A673 (cell line): ENCODE data around the gene BCLAF1. TPM values are rescaled to one million over a fixed set of nuclear protein-coding genes. Genes with fewer than 3 reads are reported as not detected.

ENCODE experiments used
- BruUV-seq: library from RNA; stranded (reverse); fragments of 400-500 nt; replicated peaks from 2 replicates; lab custom pipeline; 2021; lab: Mats Ljungman, UMichigan
- CTCF ChIA-PET: fragments of 300-600 bp; sonication (Branson Sonifier 250); formaldehyde crosslinking; loops from one replicate; lab custom pipeline; 2022; ENCODE audit warnings: antibody characterized with exemption; lab: Charles Lee
- POLR2A ChIA-PET: fragments of 300-600 bp; sonication (Branson Sonifier 250); formaldehyde crosslinking; loops from one replicate; lab custom pipeline; 2022; ENCODE audit warnings: antibody characterized with exemption; ENCODE audit not compliant: low non-redundant PET; lab: Charles Lee
- DNase-seq: peaks from one replicate; pipeline ENCODE4 v3.0.0-alpha.2; 2015; ENCODE audit warnings: low spot score
- H3K27ac ChIP-seq: fragments of 200-600 bp; sonication (generic); 2 replicates; pipeline ENCODE4 v1.5.1; 2016; ENCODE audit warnings: mixed run types, low read depth, mild to moderate bottlenecking, mixed read lengths, antibody characterized with exemption, low read length; ENCODE audit not compliant: poor library complexity, severe bottlenecking
- H3K27me3 ChIP-seq: fragments of 200-600 bp; sonication (generic); replicated peaks from 2 replicates; pipeline ENCODE4 v1.6.1; 2017; ENCODE audit warnings: mixed run types, low read depth, mild to moderate bottlenecking, mixed read lengths, antibody characterized with exemption, low read length; ENCODE audit not compliant: insufficient read depth, poor library complexity
- H3K36me3 ChIP-seq: fragments of 200-600 bp; sonication (generic); 2 replicates; pipeline ENCODE4 v1.6.1; 2016; ENCODE audit warnings: mixed run types, mild to moderate bottlenecking, mixed read lengths, antibody characterized with exemption, low read length; ENCODE audit not compliant: insufficient read depth, poor library complexity, severe bottlenecking
- H3K4me1 ChIP-seq: fragments of 200-600 bp; sonication (generic); 2 replicates; pipeline ENCODE4 v1.6.1; 2017; ENCODE audit warnings: mixed run types, mild to moderate bottlenecking, mixed read lengths, antibody characterized with exemption, low read length; ENCODE audit not compliant: insufficient read depth, poor library complexity, severe bottlenecking
- H3K4me3 ChIP-seq: fragments of 200-600 bp; sonication (generic); 2 replicates; pipeline ENCODE4 v1.5.1; 2016; ENCODE audit warnings: low read depth, mixed run types, mild to moderate bottlenecking, mixed read lengths, low read length; ENCODE audit not compliant: poor library complexity, severe bottlenecking
- H3K9me3 ChIP-seq: fragments of 200-600 bp; sonication (generic); 2 replicates; pipeline ENCODE4 v1.6.1; 2016; ENCODE audit warnings: mixed run types, low read depth, mild to moderate bottlenecking, mixed read lengths, antibody characterized with exemption, low read length; ENCODE audit not compliant: poor library complexity, severe bottlenecking
- CTCF ChIP-seq: fragments of 300-800, 200-600 bp; sonication (generic); conservative IDR thresholded peaks from 2 replicates; pipeline ENCODE4 v1.5.1; 2017; ENCODE audit warnings: low read depth, mild to moderate bottlenecking, antibody characterized with exemption, low read length, moderate library complexity, mixed read lengths
- EZH2 ChIP-seq: fragments of 200-600 bp; sonication (generic); IDR thresholded peaks from 2 replicates; pipeline ENCODE4 v1.6.1; 2017; ENCODE audit warnings: borderline replicate concordance, low read depth, mild to moderate bottlenecking, mixed read lengths, antibody characterized with exemption, low read length; ENCODE audit not compliant: poor library complexity, severe bottlenecking
- intact Hi-C: fragments of 100-400 bp; cut with micrococcal nuclease; formaldehyde crosslinking; loops from one replicate; pipeline ENCODE4 v1.10.0; 2022; ENCODE audit not compliant: unreplicated experiment
- total RNA-seq: library from RNA; stranded (reverse); gene quantifications from 2 replicates; pipeline ENCODE4 v1.2.3, GENCODE V29; 2021

The BCLAF1 gene
- total RNA-seq, 1 experiment from 2014 or later: 284 TPM

GRCh38 chr6:136288566-136289326, 900 bp downstream of the BCLAF1 start:
- CTCF ChIA-PET: no interaction called here
- intact Hi-C loops: loop anchor here (2.0 to 10.0 kb wide), 3 partner anchors 38 to 636 kb away; partner anchors contain the start of genes MAP3K5, MTFR2 and SLC35D3
- H3K36me3 ChIP-seq: no peaks in the 10 kb centered on the region
- H3K4me1 ChIP-seq: peaks cover 23% of the 10 kb centered on the region
- POLR2A ChIA-PET: interaction anchor here (0.9 kb wide), 1 partner anchor 20 kb away, joined by 3 read pairs; no protein-coding TSS in a partner anchor
- no peaks in the 10 kb centered on the region for H3K27me3 ChIP-seq
- peak; percentile 81 for DNase-seq
- BruUV-seq: no TSS peak
- peak overlapping the region; percentile 100 for H3K27ac ChIP-seq
- no peaks in the 10 kb centered on the region for H3K9me3 ChIP-seq
- TF ChIP-seq CTCF (0 out of 2 replicates have a peak, but pooled peaks have one; percentile 25), EZH2 (no peak)
- peak overlapping the region; percentile 85 for H3K4me3 ChIP-seq

GRCh38 chr6:136284909-136285308, 4.7 kb downstream of the BCLAF1 start:
- ChIA-PET CTCF (no interaction called here), POLR2A (no interaction called here)
- peaks cover 25% of the 10 kb centered on the region for H3K36me3 ChIP-seq
- intact Hi-C loops: loop anchor here (10.0 kb wide), 2 partner anchors 510 to 640 kb away; partner anchors contain the start of genes MAP3K5 and SLC35D3
- BruUV-seq: no TSS peak
- TF ChIP-seq CTCF: no peak
- H3K9me3 ChIP-seq: no peaks in the 10 kb centered on the region
- no peak overlapping the region for H3K4me3 ChIP-seq
- no peaks in the 10 kb centered on the region for H3K27me3 ChIP-seq
- peaks cover 30% of the 10 kb centered on the region for H3K4me1 ChIP-seq
- peak; percentile 52 for DNase-seq
- no peak overlapping the region for H3K27ac ChIP-seq

GRCh38 chr6:136282906-136283305, 6.7 kb downstream of the BCLAF1 start:
- ChIA-PET POLR2A (no interaction called here), CTCF (no interaction called here)
- Histone ChIP-seq H3K36me3 (peaks cover 42% of the 10 kb centered on the region), H3K4me3 (no peak overlapping the region), H3K4me1 (peaks cover 30% of the 10 kb centered on the region), H3K27me3 (no peaks in the 10 kb centered on the region), H3K27ac (no peak overlapping the region), H3K9me3 (no peaks in the 10 kb centered on the region)
- DNase-seq: no peak
- BruUV-seq: no TSS peak
- TF ChIP-seq EZH2: no peak
- TF ChIP-seq CTCF: no peak
- intact Hi-C loops: loop anchor here (10.0 kb wide), 2 partner anchors 512 to 642 kb away; partner anchors contain the start of genes MAP3K5 and SLC35D3
